ENCODE measurements around the gene SLC9A9.

SLC9A9 gene

GRCh38 chr3:143600756-143601718 lies 247.2 kb downstream of the SLC9A9 start:
- DNase-seq (ENCODE audit: low spot score): no peak

GRCh38 chr3:143597774-143598652 lies 250.3 kb downstream of the SLC9A9 start:
- no peak for DNase-seq (ENCODE audit: low spot score)

GRCh38 chr3:143596957-143597642 lies 251.2 kb downstream of the SLC9A9 start:
- no peak for DNase-seq (ENCODE audit: low spot score)

GRCh38 chr3:143595456-143596077 lies 252.7 kb downstream of the SLC9A9 start:
- no peak for DNase-seq (ENCODE audit: low spot score)

GRCh38 chr3:143594206-143594605 lies 254.1 kb downstream of the SLC9A9 start:
- no peak for DNase-seq (ENCODE audit: low spot score)

- no peak for DNase-seq (ENCODE audit: low spot score)
These were observed 257.6 kb downstream of the SLC9A9 start for GRCh38 chr3:143590660-143591059.

- DNase-seq (ENCODE audit: low spot score): peak; percentile 77
These were observed 261.7 kb downstream of the SLC9A9 start for GRCh38 chr3:143586576-143586975.

- no peak for DNase-seq (ENCODE audit: low spot score)
These were observed 262.4 kb downstream of the SLC9A9 start for GRCh38 chr3:143585720-143586456.

- no peak for DNase-seq (ENCODE audit: low spot score)
These were observed 263.8 kb downstream of the SLC9A9 start for GRCh38 chr3:143584474-143584873.

- no peak for DNase-seq (ENCODE audit: low spot score)
These were observed 266.1 kb downstream of the SLC9A9 start for GRCh38 chr3:143581972-143582722.

GRCh38 chr3:143578810-143579435 lies 269.3 kb downstream of the SLC9A9 start:
- DNase-seq (ENCODE audit: low spot score): no peak

- no peak for DNase-seq (ENCODE audit: low spot score)
These were observed 271.5 kb downstream of the SLC9A9 start for GRCh38 chr3:143576568-143577270.

- no peak for DNase-seq (ENCODE audit: low spot score)
These were observed 273.3 kb downstream of the SLC9A9 start for GRCh38 chr3:143574933-143575332.

GRCh38 chr3:143573610-143574303 lies 274.5 kb downstream of the SLC9A9 start:
- no peak for DNase-seq (ENCODE audit: low spot score)

- no peak for DNase-seq (ENCODE audit: low spot score)
These were observed 276.7 kb downstream of the SLC9A9 start for GRCh38 chr3:143571548-143571947.

GRCh38 chr3:143567823-143568222 lies 280.4 kb downstream of the SLC9A9 start:
- DNase-seq (ENCODE audit: low spot score): no peak

- DNase-seq (ENCODE audit: low spot score): no peak
These were observed 282.3 kb downstream of the SLC9A9 start for GRCh38 chr3:143565951-143566350.

- no peak for DNase-seq (ENCODE audit: low spot score)
These were observed 284.5 kb downstream of the SLC9A9 start for GRCh38 chr3:143563786-143564185.

Data from cerebellar cortex (tissue), 1 donor.